Lung (tissue), 12 donors: ENCODE results near the gene SLX9. TPM values are rescaled to one million over a fixed set of nuclear protein-coding genes. Genes with fewer than 3 reads are reported as not detected.

ENCODE experiments used
- ATAC-seq: fragments of 200-7000 bp; cut with Tn5 transposase; one replicate; pipeline ENCODE4 v1.9.1; 2020; ENCODE audit warnings: moderate number of reproducible peaks; ENCODE audit not compliant: insufficient read depth, low FRiP score
- DNase-seq, 3 donors: peaks; one replicate each; pipeline ENCODE4 v3.0.0-alpha.2; 2013 to 2017
- H3K27ac ChIP-seq, 2 donors: one replicate each; pipeline ENCODE4 v1.5.1; 2013; ENCODE audit warnings: mild to moderate bottlenecking in 2 of 2, moderate library complexity in 2 of 2, control low read depth in 1 of 2, inconsistent platforms in 1 of 2, low read depth in 1 of 2, low read length in 1 of 2
- H3K27me3 ChIP-seq, 3 donors: one replicate each; pipeline ENCODE4 v1.5.1; 2013; ENCODE audit warnings: low read length in 2 of 3; ENCODE audit not compliant: control insufficient read depth in 3 of 3, insufficient read depth in 3 of 3
- H3K36me3 ChIP-seq, 4 donors: one replicate each; pipeline ENCODE4 v1.5.1; 2013; ENCODE audit warnings: low read length in 4 of 4, mild to moderate bottlenecking in 1 of 4, moderate library complexity in 1 of 4; ENCODE audit not compliant: control insufficient read depth in 4 of 4, insufficient read depth in 4 of 4
- H3K4me1 ChIP-seq, 5 donors: one replicate each; pipeline ENCODE4 v1.5.1; 2013; ENCODE audit warnings: low read length in 5 of 5, mild to moderate bottlenecking in 2 of 5, moderate library complexity in 1 of 5; ENCODE audit not compliant: control insufficient read depth in 5 of 5, insufficient read depth in 5 of 5
- H3K4me3 ChIP-seq: one replicate; pipeline ENCODE4 v1.5.1; 2013; ENCODE audit warnings: mild to moderate bottlenecking, control low read depth, moderate library complexity
- H3K9ac ChIP-seq, 2 donors: one replicate each; pipeline ENCODE4 v1.5.1; 2013; ENCODE audit warnings: low read length in 2 of 2, control low read depth in 1 of 2; ENCODE audit not compliant: insufficient read depth in 1 of 2
- H3K9me3 ChIP-seq, 4 donors: one replicate each; pipeline ENCODE4 v1.5.1; 2013; ENCODE audit warnings: low read length in 3 of 4, mild to moderate bottlenecking in 1 of 4, moderate library complexity in 1 of 4; ENCODE audit not compliant: control insufficient read depth in 4 of 4, insufficient read depth in 3 of 4
- CTCF ChIP-seq: IDR thresholded peaks from 2 replicates; pipeline ENCODE4 v1.5.1; 2012; ENCODE audit warnings: mild to moderate bottlenecking; ENCODE audit errors: control extremely low read depth, extremely low read depth
- WGBS, 2 donors: extraction: QIAGEN DNeasy Blood & Tissue Kit; methylation state at CpG; one replicate each; pipeline ENCODE4 v1.1.7; 2013; 5-methylcytosine and 5-hydroxymethylcytosine counted together
- polyA plus RNA-seq, 2 donors: library from polyadenylated mRNA; stranded (reverse); fragments of 200-250 nt; gene quantifications; one replicate each; pipeline ENCODE4 v1.2.1, GENCODE V29; 2013
- total RNA-seq, 2 donors: library from RNA; depleted of rRNA in 1 of 2; stranded (reverse); fragments of >200 nt in 1 of 2; gene quantifications; one replicate each; pipeline ENCODE4 v1.2.1, GENCODE V29; 2014 to 2021
- donor health status: control.
- donor health status: control.
- donor health status: Bipolar disorder and iron deficiency.
- donor health status: healthy.
- donor health status: DM: yes; HTN: yes; CAD: no.

The SLX9 gene
- total and polyA plus RNA-seq, 4 donors: 10.3 to 36.9 (median 27.0) TPM

GRCh38 chr21:44900559-44901251 lies 39.1 kb upstream of the SLX9 start:
- DNase-seq: no peak
- no peak for ATAC-seq
- Histone ChIP-seq H3K9ac (no peak overlapping the region), H3K4me1 (peaks cover 0 to 18% (median 0%) of the 10 kb centered on the region in 5 donors), H3K4me3 (no peak overlapping the region), H3K27me3 (peaks cover 0 to 10% (median 0%) of the 10 kb centered on the region in 3 donors), H3K9me3 (peaks cover 0 to 4% (median 0%) of the 10 kb centered on the region in 4 donors), H3K36me3 (peaks cover 0 to 15% (median 0%) of the 10 kb centered on the region in 4 donors), H3K27ac (no peak overlapping the region)
- 83 to 94% methylated on average over 28 of the region's 28 CpGs for WGBS, 2 donors
- no peak for TF ChIP-seq CTCF

DNA sequence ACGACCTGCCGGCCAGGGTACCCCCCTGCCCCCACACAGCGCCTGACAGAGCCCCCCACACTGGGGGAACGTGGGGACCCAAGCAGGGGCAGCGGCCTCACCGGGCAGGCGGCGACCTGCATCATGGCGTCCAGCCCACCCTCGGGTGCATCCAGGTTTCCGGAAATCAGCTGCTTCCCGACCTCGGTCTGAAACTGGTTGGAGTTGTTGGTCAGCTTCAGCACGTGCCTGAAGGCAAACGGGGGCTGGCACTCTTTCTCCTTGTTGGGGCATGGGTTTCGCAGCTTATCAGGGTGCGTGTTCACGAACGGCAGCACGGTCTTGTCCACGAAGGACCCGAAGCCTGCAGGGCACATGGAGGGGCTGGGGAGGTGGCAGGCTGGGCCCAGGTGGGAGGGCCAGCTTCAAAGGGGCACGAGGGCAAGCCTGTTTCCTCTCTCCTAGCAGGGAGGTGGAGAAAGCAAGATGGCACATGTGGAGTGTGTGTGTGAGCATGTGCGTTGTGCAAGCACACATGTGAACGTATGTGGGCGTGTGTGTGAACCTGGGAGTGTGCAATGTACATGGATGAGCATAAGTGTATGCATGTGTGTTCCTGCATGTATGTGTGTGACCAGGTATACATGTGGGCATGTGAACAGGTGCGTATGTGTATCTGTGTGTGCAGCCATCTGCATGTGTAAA lies 38.3 kb upstream of the SLX9 start:
- Histone ChIP-seq H3K9ac (no peak overlapping the region), H3K9me3 (peaks cover 0 to 4% (median 0%) of the 10 kb centered on the region in 4 donors), H3K27ac (no peak overlapping the region), H3K4me1 (peaks cover 0 to 15% (median 0%) of the 10 kb centered on the region in 5 donors), H3K4me3 (no peak overlapping the region), H3K27me3 (peaks cover 0 to 10% (median 0%) of the 10 kb centered on the region in 3 donors), H3K36me3 (peaks cover 0 to 15% (median 0%) of the 10 kb centered on the region in 4 donors)
- ATAC-seq (no peak), DNase-seq (no peak)
- no peak for TF ChIP-seq CTCF
- 74 to 85% methylated on average over 27 of the region's 27 CpGs for WGBS, 2 donors

DNA sequence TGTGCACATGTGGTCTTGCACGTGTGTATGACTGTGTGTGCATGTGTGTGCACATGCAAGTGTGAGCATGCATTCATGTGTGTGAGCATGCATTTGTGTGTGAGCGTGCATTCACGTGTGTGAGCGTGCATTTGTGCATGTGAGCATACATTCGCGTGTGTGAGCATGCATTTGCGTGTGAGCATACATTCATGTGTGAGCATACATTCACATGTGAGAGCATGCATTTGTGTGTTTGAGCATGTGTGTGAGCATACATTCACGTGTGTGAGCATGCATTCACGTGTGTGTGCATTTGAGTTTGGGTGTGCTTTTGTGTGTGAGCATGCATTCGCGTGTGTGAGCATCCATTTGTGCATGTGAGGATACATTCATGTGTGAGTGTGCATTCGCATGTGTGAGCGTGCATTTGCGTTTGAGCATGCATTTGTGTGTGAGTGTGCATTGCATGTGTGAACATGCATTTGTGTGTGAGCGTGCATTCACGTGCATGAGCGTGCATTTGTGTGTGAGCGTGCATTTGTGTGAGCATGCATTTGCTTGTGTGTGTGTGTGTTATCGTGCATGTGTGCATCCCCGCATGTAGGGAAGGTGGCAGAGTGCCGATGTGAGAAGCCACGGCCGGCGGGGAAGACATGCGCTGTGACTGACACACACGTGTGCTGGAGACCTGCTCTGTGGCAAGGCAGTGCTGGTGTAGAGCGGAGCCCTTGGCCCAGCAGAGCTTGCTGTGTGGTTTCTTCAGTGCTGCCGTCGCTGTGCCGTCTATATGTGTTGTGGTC lies 37.4 kb upstream of the SLX9 start:
- Histone ChIP-seq H3K27me3 (peaks cover 0 to 10% (median 0%) of the 10 kb centered on the region in 3 donors), H3K9ac (no peak overlapping the region), H3K9me3 (peaks cover 0 to 4% (median 0%) of the 10 kb centered on the region in 4 donors), H3K4me1 (peaks cover 0 to 9% (median 0%) of the 10 kb centered on the region in 5 donors), H3K36me3 (peaks cover 0 to 12% (median 0%) of the 10 kb centered on the region in 4 donors), H3K27ac (no peak overlapping the region), H3K4me3 (no peak overlapping the region)
- ATAC-seq: no peak
- TF ChIP-seq CTCF: no peak
- DNase-seq: no peak
- WGBS, 2 donors: 86 to 88% methylated on average over 30 of the region's 30 CpGs
